ENCODE measurements around the gene MMP7.

MMP7 gene, protein sequence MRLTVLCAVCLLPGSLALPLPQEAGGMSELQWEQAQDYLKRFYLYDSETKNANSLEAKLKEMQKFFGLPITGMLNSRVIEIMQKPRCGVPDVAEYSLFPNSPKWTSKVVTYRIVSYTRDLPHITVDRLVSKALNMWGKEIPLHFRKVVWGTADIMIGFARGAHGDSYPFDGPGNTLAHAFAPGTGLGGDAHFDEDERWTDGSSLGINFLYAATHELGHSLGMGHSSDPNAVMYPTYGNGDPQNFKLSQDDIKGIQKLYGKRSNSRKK

DNA sequence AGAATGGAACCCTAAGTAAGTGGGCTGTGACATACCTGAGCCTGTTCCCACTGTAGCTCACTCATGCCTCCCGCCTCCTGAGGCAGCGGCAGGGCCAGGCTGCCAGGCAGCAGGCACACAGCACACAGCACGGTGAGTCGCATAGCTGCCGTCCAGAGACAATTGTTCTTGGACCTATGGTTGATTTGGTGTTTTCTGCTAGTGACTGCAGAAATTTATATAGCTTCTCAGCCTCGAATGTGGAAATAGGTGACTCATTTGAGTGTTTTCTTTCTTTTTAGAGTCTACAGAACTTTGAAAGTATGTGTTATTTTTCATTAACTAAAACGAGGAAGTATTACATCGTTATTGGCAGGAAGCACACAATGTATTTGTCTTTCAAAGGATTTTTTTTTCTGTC is at the start of gene MMP7:
Gene MMP7 (minus strand): TSS at position 190 of the 400 bp plus-strand sequence. CDS start 47 bp downstream, at position 143.
- DNase-seq: no peak

DNA sequence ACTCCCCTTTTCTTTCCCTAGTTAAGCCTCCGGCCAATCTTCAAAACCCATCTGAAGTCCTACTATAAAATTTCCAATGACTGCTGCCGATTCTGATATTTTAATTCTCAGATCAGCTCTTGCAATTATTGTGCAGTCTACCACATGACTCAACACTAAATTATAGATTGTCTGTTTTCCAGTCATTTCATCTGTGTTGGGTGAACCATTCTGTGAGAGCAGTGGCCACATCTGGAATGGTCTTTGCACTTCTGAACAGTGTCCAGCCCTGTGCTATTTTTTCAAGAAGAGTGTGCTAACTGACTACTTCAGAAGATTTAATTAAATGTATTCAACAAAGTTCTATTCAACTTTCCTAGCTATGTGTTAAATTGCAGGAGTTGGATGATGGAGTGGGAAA is 47.2 kb upstream of the MMP7 start:
- DNase-seq: no peak

DNA sequence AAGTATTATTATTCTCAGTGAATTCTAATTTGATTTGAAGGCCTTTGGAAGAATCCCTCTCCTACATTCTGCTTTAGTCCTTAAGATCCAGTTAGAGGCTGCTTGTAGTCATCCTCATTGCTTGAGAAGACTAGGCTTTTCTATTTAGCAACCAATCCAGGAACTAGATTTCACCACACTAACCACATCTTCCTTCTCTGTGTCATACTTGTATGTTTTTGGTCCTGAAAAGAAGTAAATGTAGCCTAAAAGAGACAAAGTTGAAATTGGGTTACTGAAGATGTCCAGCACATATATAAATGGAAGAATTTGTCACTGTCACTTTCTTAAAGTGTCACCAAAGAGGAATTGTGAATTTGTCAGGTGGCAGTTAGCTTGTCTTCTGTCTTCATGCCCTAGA is 46.6 kb upstream of the MMP7 start:
- DNase-seq: no peak

DNA sequence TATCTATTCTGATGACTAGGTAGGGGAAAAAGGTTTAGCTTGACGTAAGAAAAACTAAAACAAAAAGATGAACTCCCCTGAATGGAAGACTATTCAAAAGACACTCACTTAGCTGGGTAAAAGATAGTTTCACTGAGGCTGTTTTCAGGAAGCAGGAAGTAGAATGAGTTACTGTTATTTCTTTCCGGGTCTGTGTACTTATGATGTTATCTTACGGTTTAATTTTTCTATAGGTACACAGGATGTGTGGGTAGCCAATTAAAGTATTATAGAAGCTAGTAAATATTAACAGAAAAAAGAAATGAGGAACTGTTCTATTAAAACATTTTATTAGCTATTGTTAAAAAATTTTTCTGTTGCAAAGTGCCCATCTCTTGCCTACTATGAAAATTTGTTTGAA is 45.8 kb upstream of the MMP7 start:
- DNase-seq: no peak

DNA sequence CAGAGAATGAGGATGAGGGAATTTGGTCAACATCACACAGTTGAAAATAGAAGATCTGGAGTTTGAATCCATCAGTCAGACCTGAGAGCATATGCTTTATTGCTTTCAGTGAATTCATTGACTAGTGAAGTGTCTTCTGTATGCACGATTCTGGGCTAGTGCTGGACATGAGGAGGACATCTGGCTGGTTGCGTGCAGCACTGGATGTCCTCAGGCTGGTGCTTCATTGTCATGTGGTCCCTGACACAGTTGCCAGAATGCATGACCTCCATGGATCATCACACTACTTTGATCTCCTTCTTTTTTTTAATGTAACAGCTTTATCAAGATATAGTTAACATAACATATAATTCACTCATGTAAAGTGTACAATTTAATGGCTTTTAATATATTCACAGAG is 44.5 kb upstream of the MMP7 start:
- DNase-seq: no peak

DNA sequence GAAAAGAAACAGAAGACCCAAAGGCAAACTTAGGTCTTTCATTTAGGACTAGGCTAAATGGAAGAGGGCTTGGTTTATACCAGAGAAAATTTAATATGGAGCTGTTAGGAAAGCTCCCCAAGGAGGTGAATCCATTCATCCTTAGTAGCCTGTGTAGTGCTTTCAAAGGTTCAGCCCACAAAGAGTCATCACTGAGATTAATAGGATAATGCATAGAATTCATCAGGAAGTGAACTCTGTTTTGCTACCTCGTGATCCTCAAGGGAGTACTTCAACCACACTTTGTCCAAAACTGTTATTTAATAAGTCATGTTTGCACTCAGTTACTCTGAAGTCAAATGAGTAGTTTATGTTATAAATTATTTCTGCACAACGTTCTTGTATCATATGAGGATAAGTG is 43.3 kb upstream of the MMP7 start:
- DNase-seq: no peak

DNA sequence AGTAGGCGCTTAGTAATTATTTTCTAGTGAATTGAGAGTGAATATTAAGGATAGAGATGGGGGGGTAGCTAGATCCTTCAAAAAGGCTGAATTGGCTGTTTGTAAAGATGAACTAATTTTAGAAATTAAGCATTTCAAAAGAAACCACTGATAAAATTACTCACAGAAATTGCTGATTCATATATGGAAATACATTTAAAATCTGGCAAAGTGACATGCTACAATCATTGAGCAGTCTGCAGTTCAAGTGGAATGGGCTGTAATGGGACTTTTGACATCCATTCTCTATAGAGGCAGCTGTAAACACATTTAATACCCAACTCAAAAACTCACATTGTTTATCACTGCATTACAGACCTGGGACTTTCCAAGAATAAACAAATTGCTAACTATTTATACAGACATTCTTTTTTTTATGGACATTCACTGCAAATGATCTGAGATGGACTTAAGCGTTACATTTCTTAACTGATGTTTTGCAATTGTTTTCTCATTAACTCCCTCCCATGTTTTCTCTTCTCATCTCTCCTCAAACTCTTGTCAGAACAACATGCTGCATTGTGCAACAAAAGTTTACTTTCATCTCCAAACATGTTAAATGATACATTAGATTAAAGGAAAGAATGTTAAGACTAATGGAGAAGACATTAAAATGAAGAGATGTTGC is 42.1 kb upstream of the MMP7 start:
- DNase-seq: no peak

DNA sequence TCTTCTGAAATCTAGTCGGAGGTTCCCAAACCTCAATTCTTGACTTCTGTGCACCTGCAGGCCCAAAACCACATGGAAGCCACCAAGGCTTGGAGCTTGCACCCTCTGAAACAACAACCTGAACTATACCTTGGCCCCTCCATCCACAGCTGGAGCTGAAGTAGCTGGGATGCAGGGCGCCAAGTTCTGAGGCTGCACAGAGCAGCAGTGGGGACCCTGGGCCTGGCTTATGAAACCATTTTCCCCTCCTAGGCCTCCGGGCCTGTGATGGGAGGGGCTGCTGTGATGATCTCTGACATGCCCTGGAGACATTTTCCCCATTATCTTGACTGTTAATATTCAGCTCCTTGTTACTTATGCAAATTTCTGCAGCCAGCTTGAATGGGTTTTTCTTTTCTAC is 38.3 kb upstream of the MMP7 start:
- no peak for DNase-seq

DNA sequence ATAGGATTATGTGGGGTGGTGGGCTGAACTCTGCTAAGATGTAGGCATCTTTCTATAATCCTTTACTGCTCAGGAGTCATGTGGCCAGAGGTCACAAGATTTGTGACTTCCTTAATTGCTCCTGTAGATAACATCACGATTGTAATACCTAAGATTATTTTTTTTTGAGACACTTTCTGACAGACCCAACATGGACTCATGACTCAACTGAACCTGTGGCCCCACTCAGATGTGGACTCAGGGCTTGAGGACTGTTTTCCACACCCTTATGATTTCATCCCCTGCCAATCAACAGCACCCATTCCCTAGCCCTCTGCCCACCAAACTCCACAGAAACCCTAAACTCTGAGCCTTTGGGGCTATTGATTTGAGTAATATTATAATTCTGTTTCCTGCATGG is 35.6 kb upstream of the MMP7 start:
- DNase-seq: no peak

DNA sequence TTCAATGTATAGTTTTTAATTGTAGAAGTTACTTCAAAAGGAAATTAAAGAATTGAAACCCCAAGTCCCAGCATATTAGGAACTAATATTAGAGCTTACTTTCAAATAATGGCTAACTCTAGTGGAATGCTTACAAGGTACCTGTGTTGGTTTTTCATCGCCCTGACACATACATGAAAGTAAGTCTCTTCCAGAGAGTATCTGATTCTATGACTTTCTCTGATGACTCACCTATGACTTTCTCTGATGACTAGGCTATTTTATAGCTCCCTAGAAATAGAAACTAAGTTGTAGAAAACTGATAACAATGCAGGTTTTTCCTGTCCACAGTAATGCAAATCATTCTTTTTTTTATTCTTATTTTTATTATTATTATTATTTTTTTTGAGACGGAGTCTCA is 33.6 kb upstream of the MMP7 start:
- no peak for DNase-seq

DNA sequence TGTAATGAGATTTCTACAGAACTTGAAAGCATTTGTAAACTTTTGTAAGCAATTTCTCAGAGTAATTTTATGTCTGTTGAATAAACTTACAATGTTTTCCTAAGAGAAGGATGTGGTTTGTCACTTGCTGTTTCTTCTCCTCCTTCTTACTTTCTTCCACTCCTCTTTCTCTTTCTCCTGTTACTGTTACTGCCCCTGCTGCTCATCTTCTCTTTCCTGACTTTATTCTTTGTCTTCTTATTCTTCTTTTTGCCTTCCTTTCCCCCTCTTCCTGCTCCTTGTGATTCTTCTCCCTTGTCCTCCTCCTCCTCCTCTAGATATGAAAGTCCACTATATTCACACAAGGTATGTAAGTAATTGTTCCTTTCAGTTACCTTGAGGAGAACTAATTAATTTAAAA is 31.1 kb upstream of the MMP7 start:
- DNase-seq: no peak

DNA sequence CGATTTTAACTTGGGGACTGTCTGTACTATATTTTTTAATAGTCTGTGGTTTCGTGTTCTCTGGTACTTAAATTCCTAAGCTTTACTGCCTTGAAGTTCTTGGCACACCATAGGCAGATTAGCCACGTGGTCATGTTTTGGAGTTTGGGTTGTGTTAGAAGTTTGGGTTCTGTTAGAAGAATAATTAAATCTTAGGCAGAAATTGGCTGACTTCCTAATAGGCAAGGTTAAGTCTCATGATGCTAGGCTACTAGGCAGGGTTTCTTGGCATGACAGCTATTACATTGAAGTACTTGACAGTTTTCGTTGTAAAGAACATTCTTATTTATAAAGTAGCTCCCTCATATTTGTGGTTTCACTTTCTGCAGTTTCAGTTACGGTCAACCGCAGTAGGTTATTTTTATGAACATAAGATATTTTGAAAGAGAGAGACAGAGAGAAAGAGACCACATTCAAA is 30.0 kb upstream of the MMP7 start:
- no peak for DNase-seq

DNA sequence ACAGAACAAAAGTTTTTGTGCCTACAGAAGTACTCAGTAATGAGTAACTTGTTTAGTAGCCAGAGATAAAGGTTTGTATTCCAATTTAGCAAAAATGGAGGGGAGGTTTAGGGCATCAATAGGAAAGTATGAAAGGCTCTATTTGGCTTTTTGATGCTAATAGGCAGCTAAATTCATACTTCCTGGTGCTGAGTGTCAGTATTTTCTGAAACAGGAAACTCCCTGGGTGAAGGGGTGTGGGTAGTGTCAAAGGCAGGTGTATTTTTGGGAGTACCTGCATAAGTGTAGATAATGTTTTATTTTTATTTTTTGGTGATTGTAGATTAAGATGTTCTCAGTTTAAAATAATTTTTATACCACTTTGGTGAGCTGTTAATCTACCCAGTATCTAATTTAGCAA is 29.3 kb upstream of the MMP7 start:
- DNase-seq: no peak

DNA sequence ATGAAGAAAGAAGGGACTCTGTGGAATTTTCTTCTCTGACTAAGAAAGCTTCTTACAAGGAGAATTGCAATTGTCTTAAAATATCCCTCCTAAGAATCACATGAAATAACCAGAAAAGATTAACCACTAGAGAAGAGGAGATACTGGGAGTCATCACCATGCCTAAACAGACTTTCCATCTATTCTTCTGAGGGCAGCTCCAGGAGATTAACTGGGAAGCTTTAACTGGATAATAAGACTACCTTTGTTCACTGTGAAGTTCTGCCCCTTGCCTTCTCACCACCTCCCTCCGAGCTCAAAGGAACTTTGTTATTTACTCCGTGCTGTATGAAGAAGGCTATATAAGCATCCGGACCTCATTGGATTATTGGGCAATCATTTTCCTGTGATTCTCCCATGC is 24.5 kb upstream of the MMP7 start:
- no peak for DNase-seq

DNA sequence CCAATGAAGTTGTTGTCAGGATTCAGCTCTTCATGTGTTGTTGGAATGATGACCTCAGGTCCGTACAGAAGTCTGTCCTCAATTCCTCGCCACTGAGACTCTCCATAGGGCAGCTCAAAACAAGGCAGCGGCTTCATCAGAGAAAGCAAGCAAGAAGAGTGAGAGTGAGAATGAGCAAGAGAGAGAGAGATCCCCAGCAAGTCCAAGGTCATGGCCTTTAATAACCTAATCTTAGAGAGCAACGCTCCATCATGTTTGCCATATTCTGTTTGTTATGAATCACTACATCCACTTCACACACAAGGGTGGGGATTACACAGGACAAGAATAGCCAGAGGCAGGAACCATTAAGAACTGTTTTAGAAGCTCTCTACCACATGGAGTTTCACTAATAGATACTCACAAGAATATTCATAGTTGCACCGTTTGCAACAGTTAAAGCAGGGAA is 23.3 kb upstream of the MMP7 start:
- no peak for DNase-seq

DNA sequence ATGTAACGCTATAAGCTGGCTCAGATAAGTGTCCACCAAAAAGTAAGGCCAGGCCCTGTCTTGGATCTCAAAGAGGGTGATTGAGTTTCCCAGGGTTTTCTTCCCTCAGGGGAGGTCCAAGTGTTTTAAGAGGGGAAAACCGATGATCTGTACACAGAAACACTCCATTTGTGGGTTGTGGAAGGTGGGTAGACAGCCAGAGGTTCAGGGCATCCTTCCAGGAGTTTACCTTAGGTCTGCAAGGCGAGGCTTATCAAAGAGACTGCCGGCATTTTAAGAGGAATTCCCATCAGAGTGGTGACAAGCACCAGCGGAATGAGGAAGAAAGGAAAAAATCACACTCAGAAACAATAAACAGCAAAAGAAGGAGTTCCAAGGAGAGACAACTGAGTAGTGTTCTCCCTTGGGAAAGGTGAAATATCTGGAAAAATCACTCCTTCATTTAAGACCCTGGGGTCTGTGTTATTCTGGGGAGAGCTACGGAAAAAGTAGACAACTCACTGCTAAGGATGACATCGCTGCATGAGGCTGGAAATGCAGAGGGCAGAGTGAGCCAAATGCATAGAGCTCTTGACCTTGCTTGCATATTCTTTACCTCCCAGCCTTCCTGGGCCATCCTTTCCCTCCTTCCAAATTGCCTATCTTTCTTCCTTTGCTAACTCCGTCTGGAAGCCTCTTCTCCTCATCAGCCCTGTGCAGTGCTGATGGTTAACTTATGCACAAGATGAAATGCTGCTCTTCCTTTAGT is 22.1 kb upstream of the MMP7 start:
- DNase-seq: no peak

DNA sequence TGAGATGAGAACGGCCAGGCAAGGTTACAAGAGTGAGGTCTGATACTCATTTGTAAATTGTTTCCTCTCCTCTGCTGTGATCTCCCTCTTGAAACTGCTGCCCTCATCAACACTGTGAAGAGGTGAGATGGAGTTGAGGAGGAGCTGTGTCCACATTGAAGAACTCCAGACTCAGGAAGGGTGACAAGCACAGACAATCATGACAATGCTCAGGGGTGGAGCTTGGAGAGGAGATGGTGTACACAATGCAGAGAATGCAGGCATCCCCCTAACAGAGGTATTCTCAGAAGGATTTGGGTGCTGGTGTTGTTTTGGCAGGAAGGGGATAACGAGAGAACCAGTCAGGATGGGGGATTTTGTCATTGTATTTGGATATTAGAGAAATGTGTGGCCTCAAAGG is 21.5 kb upstream of the MMP7 start:
- no peak for DNase-seq

DNA sequence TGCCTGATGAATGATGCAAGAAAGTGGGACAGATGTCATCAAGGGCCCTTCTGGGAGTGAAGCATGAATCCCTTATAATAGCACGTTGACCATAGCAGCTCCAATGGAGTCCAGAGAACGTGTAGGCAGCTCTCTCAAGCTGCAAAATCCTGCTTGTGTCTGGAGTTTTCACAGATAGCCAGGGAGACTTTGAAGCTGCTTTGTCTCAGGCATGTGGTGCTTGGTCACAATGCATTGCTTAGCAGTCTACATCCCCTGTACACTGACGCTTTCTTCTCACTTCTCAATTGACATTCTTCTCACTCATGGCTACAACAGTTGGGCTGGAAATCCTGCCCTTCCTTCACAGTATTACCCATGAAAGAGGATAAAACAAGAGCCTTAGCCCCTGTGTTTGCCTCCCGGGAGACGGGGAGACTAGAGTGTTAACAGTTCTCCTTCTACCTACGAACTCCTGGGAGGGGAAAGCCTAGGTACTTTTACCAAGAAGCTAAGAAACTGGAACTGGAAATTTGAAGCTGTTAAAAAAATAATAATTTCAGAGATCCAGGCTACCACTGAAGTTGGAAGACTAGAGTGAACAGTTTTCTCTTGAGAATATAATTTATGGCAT is 20.7 kb upstream of the MMP7 start:
- no peak for DNase-seq

DNA sequence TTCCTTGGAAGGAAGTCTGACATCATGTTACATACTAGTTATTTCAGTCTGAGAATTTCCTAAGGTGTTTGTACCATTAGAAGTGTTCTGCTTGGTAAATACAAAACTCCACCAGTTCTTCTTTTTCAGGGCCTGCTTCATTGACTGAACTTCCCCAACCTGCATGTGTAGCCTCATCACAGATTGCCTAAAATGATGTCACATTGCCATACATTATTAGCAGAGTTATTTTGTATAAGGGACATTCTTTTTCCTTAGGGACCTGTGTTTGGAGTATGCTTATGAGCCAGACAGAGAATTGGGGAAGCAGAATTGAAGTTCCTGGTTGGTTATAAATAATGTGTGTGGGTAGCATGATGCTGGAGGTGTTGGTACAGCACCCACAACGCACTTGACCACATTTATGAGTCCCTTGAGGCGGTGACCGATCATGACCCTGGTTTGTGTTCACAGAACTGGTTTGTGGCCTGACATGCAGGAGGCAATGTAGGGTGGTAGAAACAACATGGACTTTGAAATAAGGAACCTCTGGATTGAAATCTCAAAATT is 16.4 kb upstream of the MMP7 start:
- no peak for DNase-seq

DNA sequence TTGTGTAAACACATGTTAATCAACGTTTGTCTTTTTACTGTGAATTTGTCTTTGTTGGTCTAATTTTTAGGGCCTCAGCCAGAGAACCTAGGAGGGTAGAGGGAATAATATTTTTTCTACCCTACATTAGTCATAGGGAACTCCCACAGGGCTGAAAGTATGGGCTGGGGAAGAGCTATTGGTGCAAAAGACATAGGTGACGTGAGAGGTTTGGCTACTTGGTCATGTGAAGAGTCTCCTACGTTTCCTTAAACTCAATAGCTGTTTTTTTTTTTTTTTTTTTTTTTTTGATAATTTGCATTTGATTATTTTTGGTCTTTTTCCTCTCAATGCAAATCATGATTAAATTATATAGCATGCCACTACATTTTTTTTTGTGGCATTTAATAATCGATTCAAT is 15.9 kb upstream of the MMP7 start:
- no peak for DNase-seq

DNA sequence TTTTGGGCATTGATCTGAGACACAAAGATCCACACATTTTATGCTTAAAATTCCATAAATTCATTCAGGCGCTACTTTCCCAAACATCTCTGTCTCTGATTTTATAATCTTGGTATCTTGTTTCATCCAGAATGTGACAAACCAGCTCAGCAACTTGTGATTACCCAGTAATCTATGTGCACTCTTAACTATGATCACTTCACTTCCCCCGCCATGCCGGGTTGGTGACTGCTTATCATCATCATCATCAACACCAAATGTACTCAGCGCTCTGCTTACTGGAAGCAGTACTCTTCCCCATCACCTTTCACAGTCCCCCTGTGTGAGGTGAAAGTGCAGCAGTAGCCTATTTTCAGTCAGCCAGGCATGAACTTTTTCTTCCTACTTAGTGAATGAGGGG is 15.2 kb upstream of the MMP7 start:
- DNase-seq: no peak

DNA sequence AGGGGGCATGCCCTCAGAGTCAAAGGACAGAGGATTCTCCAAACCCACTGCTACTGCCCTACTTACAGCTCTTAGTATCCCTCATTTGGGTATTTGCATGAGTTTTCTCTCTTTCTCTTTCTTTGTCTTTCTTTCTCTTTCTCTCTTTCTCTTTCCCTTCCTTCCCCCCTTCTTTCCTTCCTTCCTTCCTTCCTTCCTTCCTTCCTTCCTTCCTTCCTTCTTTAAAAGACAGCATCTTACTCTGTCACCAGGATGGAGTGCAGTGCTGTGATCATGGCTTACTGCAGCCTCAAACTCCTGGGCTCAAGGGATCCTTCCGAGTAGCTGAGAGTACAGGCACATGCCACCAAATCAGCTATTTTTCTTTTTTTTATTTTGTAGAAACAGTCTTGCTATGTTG is 14.0 kb upstream of the MMP7 start:
- DNase-seq: no peak

DNA sequence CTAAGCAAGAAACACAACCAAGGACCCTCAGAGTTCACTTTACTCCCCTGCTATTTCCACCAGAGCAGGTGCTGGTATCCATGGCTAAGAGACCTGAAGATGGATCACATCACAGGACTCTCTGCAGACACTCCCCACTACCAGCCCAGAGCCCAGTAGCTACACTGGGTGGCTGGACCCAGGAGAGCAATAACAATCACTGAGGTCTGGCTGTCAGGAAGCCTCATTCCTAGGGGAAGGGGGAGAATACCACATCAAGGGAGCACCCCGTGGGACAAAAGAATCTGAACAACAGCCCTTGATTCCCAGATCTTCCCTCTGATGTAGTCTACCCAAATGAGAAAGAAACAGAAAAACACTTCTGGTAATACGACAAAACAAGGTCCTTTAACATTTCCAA is 9.0 kb upstream of the MMP7 start:
- no peak for DNase-seq
